Smooth muscle cell (in vitro differentiated cells): ENCODE results near the gene FAR2. TPM values are rescaled to one million over a fixed set of nuclear protein-coding genes. Genes with fewer than 3 reads are reported as not detected.

Experiments
- DNase-seq: peaks from one replicate; lab custom pipeline; 2025; ENCODE audit not compliant: unreplicated experiment; lab: John Stamatoyannopoulos, UW
- H2AFZ ChIP-seq: fragments of 200-600 bp; sonication (generic); 2 replicates; pipeline ENCODE4 v1.6.0; 2016; ENCODE audit warnings: antibody characterized with exemption, low read depth, mild to moderate bottlenecking
- H3F3A ChIP-seq: fragments of 200-600 bp; sonication (generic); 2 replicates; pipeline ENCODE4 v1.6.0; 2017; ENCODE audit warnings: antibody characterized with exemption, low read depth
- H3K27ac ChIP-seq: fragments of 200-600 bp; sonication (generic); 2 replicates; pipeline ENCODE4 v1.5.1; 2016; ENCODE audit warnings: low read depth, mild to moderate bottlenecking
- H3K27me3 ChIP-seq: fragments of 200-600 bp; sonication (generic); 2 replicates; pipeline ENCODE4 v1.6.1; 2016; ENCODE audit warnings: low read depth, mild to moderate bottlenecking
- H3K36me3 ChIP-seq: fragments of 200-600 bp; sonication (generic); 2 replicates; pipeline ENCODE4 v1.5.1; 2016; ENCODE audit warnings: low read depth
- H3K4me1 ChIP-seq: fragments of 200-600 bp; sonication (generic); 2 replicates; pipeline ENCODE4 v1.5.1; 2016; ENCODE audit warnings: low read depth
- H3K4me2 ChIP-seq: fragments of 200-600 bp; sonication (generic); 2 replicates; pipeline ENCODE4 v1.6.0; 2016; ENCODE audit warnings: mild to moderate bottlenecking
- H3K4me3 ChIP-seq: fragments of 200-600 bp; sonication (generic); 2 replicates; pipeline ENCODE4 v1.5.1; 2016; ENCODE audit warnings: mild to moderate bottlenecking
- H3K79me2 ChIP-seq: fragments of 200-600 bp; sonication (generic); 2 replicates; pipeline ENCODE4 v1.6.0; 2016; ENCODE audit warnings: low read depth, mild to moderate bottlenecking
- H3K9ac ChIP-seq: fragments of 200-600 bp; sonication (generic); 2 replicates; pipeline ENCODE4 v1.6.0; 2016; ENCODE audit warnings: low read depth
- H3K9me3 ChIP-seq: fragments of 200-600 bp; sonication (generic); replicated peaks from 2 replicates; pipeline ENCODE4 v1.5.1; 2016; ENCODE audit warnings: low read depth
- H4K20me1 ChIP-seq: fragments of 200-600 bp; sonication (generic); 2 replicates; pipeline ENCODE4 v1.6.0; 2016; ENCODE audit warnings: low read depth
- CTCF ChIP-seq: fragments of 200-600 bp; sonication (generic); IDR thresholded peaks from 2 replicates; pipeline ENCODE4 v1.5.1; 2017; ENCODE audit warnings: borderline replicate concordance, mild to moderate bottlenecking, antibody characterized with exemption; ENCODE audit not compliant: insufficient read depth, poor library complexity, severe bottlenecking
- WGBS: methylation state at CpG from one replicate; pipeline ENCODE4 v1.1.7; 2016; ENCODE audit warnings: low lambda C conversion rate; 5-methylcytosine and 5-hydroxymethylcytosine counted together
- polyA plus RNA-seq: library from polyadenylated mRNA; unstranded; fragments of >200 nt; fragmentation: Nextera tagmentation; extraction: Ambion mirVana; gene quantifications from 2 replicates; pipeline ENCODE4 v1.2.1, GENCODE V29; 2016
- total RNA-seq: library from RNA; depleted of rRNA; stranded (reverse); fragments of >200 nt; gene quantifications from 2 replicates; pipeline ENCODE4 v1.2.3, GENCODE V29; 2014

The FAR2 gene
- total and polyA plus RNA-seq, 2 experiments from 2014 or later: 1.5 to 8.5 TPM

GRCh38 chr12:29152981-29153630 lies 4.0 kb downstream of the FAR2 start:
- WGBS: 58% methylated on average over 4 of the region's 4 CpGs

GRCh38 chr12:29155079-29155478 lies 6.0 kb downstream of the FAR2 start:
- Histone ChIP-seq H4K20me1 (no peaks in the 10 kb centered on the region), H3K4me2 (no peak overlapping the region), H3K4me1 (no peaks in the 10 kb centered on the region), H3K9me3 (no peaks in the 10 kb centered on the region), H3K4me3 (no peak overlapping the region), H3F3A (no peaks in the 10 kb centered on the region), H3K27me3 (peaks cover under 1% of the 10 kb centered on the region), H3K79me2 (no peaks in the 10 kb centered on the region), H3K36me3 (no peaks in the 10 kb centered on the region), H3K9ac (no peak overlapping the region), H3K27ac (no peak overlapping the region), H2AFZ (no peak overlapping the region)
- no peak for DNase-seq
- 18% methylated on average over 1 of the region's 1 CpG for WGBS
- no peak for TF ChIP-seq CTCF

More at GRCh38 chr12:29152981-29153630, 4.0 kb downstream of the FAR2 start:
- Histone ChIP-seq H2AFZ (no peak overlapping the region), H3K36me3 (no peaks in the 10 kb centered on the region), H3K9ac (no peak overlapping the region), H3K79me2 (no peaks in the 10 kb centered on the region), H3K27me3 (peaks cover 7% of the 10 kb centered on the region), H3K4me3 (no peak overlapping the region), H3K4me2 (no peak overlapping the region), H3K27ac (no peak overlapping the region), H3K4me1 (no peaks in the 10 kb centered on the region), H3K9me3 (no peaks in the 10 kb centered on the region), H3F3A (no peaks in the 10 kb centered on the region), H4K20me1 (no peaks in the 10 kb centered on the region)
- TF ChIP-seq CTCF: no peak
- no peak for DNase-seq

- H3K4me3 ChIP-seq: no peak overlapping the region
- no peaks in the 10 kb centered on the region for H4K20me1 ChIP-seq
- 79% methylated on average over 1 of the region's 1 CpG for WGBS
- no peak for DNase-seq
- H3K79me2 ChIP-seq: no peaks in the 10 kb centered on the region
- no peaks in the 10 kb centered on the region for H3K4me1 ChIP-seq
- no peaks in the 10 kb centered on the region for H3K36me3 ChIP-seq
- H3F3A ChIP-seq: no peaks in the 10 kb centered on the region
- no peak for TF ChIP-seq CTCF
- no peak overlapping the region for H3K27ac ChIP-seq
- H2AFZ ChIP-seq: no peak overlapping the region
- no peak overlapping the region for H3K9ac ChIP-seq
- no peak overlapping the region for H3K4me2 ChIP-seq
- no peaks in the 10 kb centered on the region for H3K9me3 ChIP-seq
- no peaks in the 10 kb centered on the region for H3K27me3 ChIP-seq
Measured at GRCh38 chr12:29157486-29157946, 8.4 kb downstream of the FAR2 start.
